Naive thymus-derived CD8-positive, alpha-beta T cell (primary cell): Measurements from ENCODE around the gene KRT6A. TPM values are rescaled to one million over a fixed set of nuclear protein-coding genes. Genes with fewer than 3 reads are reported as not detected.
A peak's percentile ranks its signal among the peaks of the same experiment; 100 is the strongest.
"Not testable (repeated sequence)": the region's sequence is repeated elsewhere in the genome, so short reads cannot be mapped to it uniquely, and the experiment has no call there.

Experiments used
- ATAC-seq, 2 donors: fragments of 150-1000 bp; cut with Tn5 transposase in 1 of 2; sonication (Bioruptor Pico), chemical (Tn5 transposase) in 1 of 2; 1 replicate in 1 of 2; 2 replicates in 1 of 2; pipeline ENCODE4 v1.10.0; 2021; ENCODE audit warnings: mild to moderate bottlenecking in 2 of 2, moderate library complexity in 2 of 2
- POLR2A ChIA-PET: fragments of 350-600 bp; sonication (Branson Sonifier 250); formaldehyde crosslinking; loops from one replicate; lab custom pipeline; 2021; ENCODE audit warnings: antibody characterized with exemption; lab: Charles Lee
- DNase-seq, 10 donors: peaks; one replicate each; pipeline versions ENCODE4 v3.0.0 to v3.0.0-alpha.2; 2020 to 2022
- H3K27ac Mint-ChIP-seq, 10 donors: one replicate each; pipeline ENCODE4 v1.8.0; 2020 to 2022; ENCODE audit warnings: mild to moderate bottlenecking in 10 of 10, mixed read lengths in 10 of 10, moderate library complexity in 4 of 10, inconsistent platforms in 1 of 10
- H3K27me3 Mint-ChIP-seq, 5 donors: one replicate each; pipeline ENCODE4 v1.8.0; 2021 to 2022; ENCODE audit warnings: mixed read lengths in 5 of 5
- H3K36me3 Mint-ChIP-seq, 3 donors: one replicate each; pipeline ENCODE4 v1.8.0; 2020 to 2022; ENCODE audit warnings: mixed read lengths in 3 of 3, mild to moderate bottlenecking in 2 of 3, inconsistent platforms in 1 of 3
- H3K4me1 Mint-ChIP-seq, 4 donors: one replicate each; pipeline ENCODE4 v1.8.0; 2021 to 2022; ENCODE audit warnings: mixed read lengths in 4 of 4
- H3K4me3 Mint-ChIP-seq, 10 donors: one replicate each; pipeline ENCODE4 v1.8.0; 2020 to 2022; ENCODE audit warnings: mild to moderate bottlenecking in 10 of 10, mixed read lengths in 10 of 10, moderate library complexity in 6 of 10, inconsistent platforms in 1 of 10
- H3K9me3 Mint-ChIP-seq, 9 donors: one replicate each; pipeline ENCODE4 v1.8.0; 2020 to 2022; ENCODE audit warnings: mixed read lengths in 9 of 9, mild to moderate bottlenecking in 3 of 9, inconsistent platforms in 1 of 9, moderate library complexity in 1 of 9
- polyA plus RNA-seq, 3 donors: library from polyadenylated mRNA; unstranded; fragments of 300-500 nt; fragmentation: Illumina TruSeq; gene quantifications; one replicate each; pipeline ENCODE4 v1.2.3, GENCODE V29; 2021
- total RNA-seq, 8 experiments: library from RNA in 2 of 8; stranded (reverse) in 2 of 8; gene quantifications; one replicate each; pipeline ENCODE4 v1.2.3 and lab custom pipeline; 2021 to 2026

The KRT6A gene
- total and polyA plus RNA-seq, 5 experiments from 2014 or later, result not detected

DNA sequence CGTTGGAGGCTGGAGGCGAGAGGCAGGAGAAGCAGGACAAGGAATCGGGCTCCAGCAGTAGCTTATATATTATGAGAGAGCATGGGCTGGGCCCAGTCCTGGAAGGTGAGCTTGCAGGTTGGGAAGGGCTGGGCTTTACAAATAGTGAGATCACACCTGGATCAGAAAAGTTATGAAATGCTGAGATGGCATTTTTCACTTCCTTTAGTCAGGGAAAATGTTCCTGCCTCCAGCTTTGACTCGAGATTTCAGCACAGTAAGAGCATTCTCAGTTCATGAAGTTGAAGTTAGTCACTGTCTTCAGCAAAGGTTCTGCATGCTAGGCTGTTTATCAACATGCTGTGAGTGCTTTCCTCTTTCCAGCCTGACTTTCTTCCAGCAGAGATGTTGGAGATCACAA, 19.3 kb downstream of the KRT6A start, which contains the start of gene KRT6C:
TSS of gene KRT6C (minus strand) at position 38 of the 400 bp plus-strand sequence. CDS start 68 bp downstream, outside the sequence.
- peaks cover 0 to 3% (median 0%) of the 10 kb centered on the region in 9 donors for H3K9me3 Mint-ChIP-seq
- ATAC-seq (no peak), DNase-seq (no peak)
- peaks cover 1 to 14% (median 10%) of the 10 kb centered on the region in 5 donors for H3K27me3 Mint-ChIP-seq
- H3K4me1 Mint-ChIP-seq, result no peaks in the 10 kb centered on the region
- peak within 1 kb of the TSS in 1 of 10 donors; percentile 58 for H3K27ac Mint-ChIP-seq
- no peaks in the 10 kb centered on the region for H3K36me3 Mint-ChIP-seq
- no peak within 1 kb of the TSS for H3K4me3 Mint-ChIP-seq
- POLR2A ChIA-PET, result no interaction called here

DNA sequence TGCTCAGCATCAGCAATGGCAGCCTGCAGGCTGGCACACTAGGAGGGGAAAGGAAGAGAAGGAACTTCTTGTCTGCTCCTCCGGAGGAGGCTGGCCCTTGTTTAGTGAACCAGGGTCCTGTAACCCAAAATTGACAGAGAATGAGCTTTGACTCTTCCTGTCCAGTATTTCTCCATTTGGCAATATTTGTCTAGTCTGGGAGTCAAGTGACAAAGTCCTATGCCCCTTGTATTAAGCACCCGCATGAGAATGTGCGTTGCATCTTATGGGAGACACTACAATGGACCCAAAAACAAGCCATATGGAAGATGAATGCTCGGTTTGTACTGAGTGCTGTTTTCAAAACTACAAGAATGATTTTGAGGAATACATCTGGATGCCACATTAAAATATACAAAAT, 23.2 kb downstream of the KRT6A start:
- Mint-ChIP-seq H3K9me3 (no peaks in the 10 kb centered on the region), H3K4me3 (no peak overlapping the region), H3K27me3 (peaks cover 4 to 26% (median 15%) of the 10 kb centered on the region in 5 donors), H3K36me3 (no peaks in the 10 kb centered on the region), H3K4me1 (no peaks in the 10 kb centered on the region), H3K27ac (no peak overlapping the region)
- ATAC-seq (no peak), DNase-seq (no peak)
- POLR2A ChIA-PET, result no interaction called here

DNA sequence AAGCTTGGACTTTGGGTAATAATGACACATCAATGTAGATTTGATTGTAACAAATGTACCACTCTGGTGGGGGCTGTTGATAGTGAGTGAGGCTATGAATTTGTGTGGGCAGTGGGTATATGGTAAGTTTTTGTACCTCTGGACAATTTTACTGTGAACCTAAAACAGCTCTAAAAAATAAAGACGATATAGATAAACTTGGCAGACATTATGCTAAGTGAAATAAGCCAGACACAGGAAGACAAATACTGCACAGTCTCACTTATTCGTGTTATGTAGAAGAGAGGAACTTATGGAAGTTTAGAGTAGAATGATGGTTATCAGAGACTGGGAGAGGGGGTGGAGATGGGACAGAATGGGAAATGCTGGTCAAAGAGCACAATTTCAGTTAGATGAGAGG, 28.2 kb downstream of the KRT6A start:
- peaks cover 10 to 42% (median 15%) of the 10 kb centered on the region in 5 donors for H3K27me3 Mint-ChIP-seq
- POLR2A ChIA-PET, result no interaction called here
- no peaks in the 10 kb centered on the region for H3K9me3 Mint-ChIP-seq
- ATAC-seq, result no peak
- no peaks in the 10 kb centered on the region for H3K36me3 Mint-ChIP-seq
- no peak overlapping the region for H3K27ac Mint-ChIP-seq
- no peak for DNase-seq
- H3K4me3 Mint-ChIP-seq, result no peak overlapping the region
- no peaks in the 10 kb centered on the region for H3K4me1 Mint-ChIP-seq

DNA sequence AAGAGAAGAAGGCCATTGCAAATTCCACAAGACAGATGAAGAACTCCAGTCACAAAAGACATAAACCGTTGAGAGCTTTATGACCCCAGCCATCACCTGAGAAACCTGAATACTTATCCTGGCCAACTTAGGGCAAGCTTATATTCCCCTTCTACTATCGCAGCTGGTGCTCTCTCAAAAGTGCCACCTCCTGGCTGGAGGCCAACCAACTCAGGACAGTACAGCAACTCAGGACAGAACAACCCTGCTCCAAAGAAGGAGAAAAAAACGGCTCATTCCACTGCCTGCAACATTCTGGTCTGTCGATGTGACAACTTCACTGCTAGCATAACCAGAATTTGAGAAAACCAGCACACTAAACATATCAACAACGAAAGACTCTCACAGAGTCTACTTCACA, 31.4 kb downstream of the KRT6A start:
- H3K27me3 Mint-ChIP-seq, result peaks cover 7 to 26% (median 9%) of the 10 kb centered on the region in 5 donors
- H3K36me3 Mint-ChIP-seq, result no peaks in the 10 kb centered on the region
- no peak overlapping the region for H3K27ac Mint-ChIP-seq
- ATAC-seq, result no peak
- H3K9me3 Mint-ChIP-seq, result no peaks in the 10 kb centered on the region
- H3K4me1 Mint-ChIP-seq, result no peaks in the 10 kb centered on the region
- POLR2A ChIA-PET, result no interaction called here
- DNase-seq, result no peak
- no peak overlapping the region for H3K4me3 Mint-ChIP-seq

DNA sequence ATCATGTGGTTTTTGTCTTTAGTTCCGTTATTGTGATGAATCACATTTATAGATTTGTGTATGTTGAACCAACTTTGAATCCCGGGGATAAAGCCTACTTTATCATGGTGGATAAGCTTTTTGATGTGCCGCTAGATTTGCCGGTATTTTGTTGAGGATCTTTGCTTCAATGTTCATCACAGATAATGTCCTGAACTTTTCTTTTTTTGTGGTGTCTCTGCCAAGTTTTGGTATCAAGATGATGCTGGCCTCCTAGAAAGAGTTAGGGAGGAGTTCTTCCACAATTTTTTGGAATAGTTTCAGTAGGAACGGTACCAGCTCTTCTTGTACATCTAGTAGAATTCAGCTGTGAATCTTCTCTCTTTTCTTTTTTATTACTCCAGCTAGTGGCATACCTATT, 34.2 kb downstream of the KRT6A start:
- Mint-ChIP-seq H3K27ac (no peak overlapping the region), H3K4me1 (peaks cover 2 to 9% (median 6%) of the 10 kb centered on the region in 4 donors), H3K36me3 (no peaks in the 10 kb centered on the region), H3K9me3 (no peaks in the 10 kb centered on the region), H3K27me3 (peaks cover 7 to 24% (median 9%) of the 10 kb centered on the region in 5 donors), H3K4me3 (no peak overlapping the region)
- ATAC-seq, result no peak
- no peak for DNase-seq
- POLR2A ChIA-PET, result no interaction called here

DNA sequence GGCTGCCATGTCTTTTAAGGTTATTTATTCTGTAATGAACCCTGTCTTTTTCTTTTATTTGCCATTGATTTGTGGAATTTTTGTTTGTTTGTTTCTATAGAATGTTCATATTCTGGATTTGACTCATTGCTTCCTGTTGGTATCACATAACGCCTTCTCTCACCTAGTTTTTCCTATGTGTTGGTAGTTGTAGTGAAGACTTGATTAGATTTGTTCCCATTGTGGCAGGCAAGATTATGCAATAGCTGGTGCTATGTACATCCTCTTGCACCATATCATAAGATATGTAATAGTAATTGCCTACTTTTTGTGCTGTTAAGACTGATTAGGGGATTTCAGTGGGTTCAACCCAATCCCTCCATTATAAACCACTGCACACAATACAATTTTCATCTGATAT, 37.2 kb downstream of the KRT6A start:
- POLR2A ChIA-PET, result no interaction called here
- Mint-ChIP-seq H3K9me3 (no peaks in the 10 kb centered on the region), H3K4me1 (peaks cover 2 to 9% (median 6%) of the 10 kb centered on the region in 4 donors), H3K36me3 (no peaks in the 10 kb centered on the region), H3K4me3 (no peak overlapping the region), H3K27ac (no peak overlapping the region), H3K27me3 (peaks cover 3 to 13% (median 7%) of the 10 kb centered on the region in 5 donors)
- ATAC-seq, result no peak
- no peak for DNase-seq

DNA sequence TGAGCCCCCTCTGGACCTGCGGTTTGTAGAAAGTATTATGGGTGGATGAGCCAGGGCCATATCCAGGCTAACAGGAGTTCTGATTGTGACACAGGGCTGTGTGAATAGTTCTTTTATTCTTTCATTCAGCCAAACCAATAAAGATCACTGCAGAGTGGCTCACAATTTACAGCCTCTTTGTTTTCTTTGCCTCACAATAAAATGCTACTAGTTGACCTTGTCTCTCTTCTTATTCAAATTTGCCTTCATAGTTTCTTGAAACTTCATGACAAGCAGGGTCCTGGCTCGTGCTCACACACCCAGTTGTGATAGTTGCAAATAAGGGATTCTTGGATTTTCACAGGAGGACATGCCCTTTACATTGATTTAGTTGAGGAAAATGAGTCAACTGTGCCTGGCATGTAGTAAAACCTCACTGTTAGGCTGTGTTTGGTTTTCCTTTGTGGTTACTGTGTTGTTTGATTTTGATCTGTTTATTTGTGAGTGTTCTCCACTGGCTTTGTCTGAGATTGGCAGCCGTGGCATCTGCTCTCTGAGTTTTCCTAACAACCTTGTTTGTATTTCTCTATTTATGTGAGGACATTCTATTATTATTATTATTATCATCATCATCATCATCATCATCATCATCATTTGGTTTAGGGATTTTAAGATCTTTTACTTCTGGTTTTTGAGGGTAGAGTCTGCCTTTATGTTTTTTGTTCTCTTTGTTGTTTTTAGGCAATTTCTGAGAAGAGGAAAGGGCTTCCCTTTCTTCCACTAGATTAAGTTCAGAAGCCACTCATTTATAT, 38.5 kb downstream of the KRT6A start:
- Mint-ChIP-seq H3K4me3 (no peak overlapping the region), H3K27ac (peak overlapping the region in 1 of 10 donors; percentile 3), H3K4me1 (peaks cover 2 to 9% (median 6%) of the 10 kb centered on the region in 4 donors), H3K36me3 (no peaks in the 10 kb centered on the region), H3K27me3 (peaks cover 3 to 12% (median 9%) of the 10 kb centered on the region in 5 donors), H3K9me3 (no peaks in the 10 kb centered on the region)
- POLR2A ChIA-PET, result no interaction called here
- no peak for ATAC-seq
- DNase-seq, result no peak

DNA sequence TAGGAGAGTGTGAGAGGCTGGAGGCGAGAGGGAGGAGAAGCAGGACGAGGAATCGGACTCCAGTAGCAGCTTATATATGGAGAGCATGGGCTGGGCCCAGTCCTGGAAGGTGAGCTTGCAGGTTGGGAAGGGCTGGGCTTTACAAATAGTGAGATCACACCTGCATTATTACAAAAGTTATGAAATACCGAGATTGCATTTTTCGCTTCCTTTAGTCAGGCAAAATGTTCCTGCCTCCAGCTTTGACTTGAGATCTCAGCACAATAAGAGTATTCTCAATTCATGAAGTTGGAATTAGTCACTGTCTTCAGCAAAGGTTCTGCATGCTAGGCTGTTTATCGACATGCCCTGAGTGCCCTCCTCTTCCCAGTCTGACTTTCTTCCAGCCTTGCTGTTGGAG, 41.0 kb downstream of the KRT6A start, which contains the start of gene KRT6B:
TSS of gene KRT6B (minus strand) at position 46 of the 400 bp plus-strand sequence. CDS start 68 bp downstream, outside the sequence.
- H3K4me1 Mint-ChIP-seq, result peaks cover 2 to 9% (median 7%) of the 10 kb centered on the region in 4 donors
- ATAC-seq, result no peak
- no peaks in the 10 kb centered on the region for H3K36me3 Mint-ChIP-seq
- no peak within 1 kb of the TSS for H3K27ac Mint-ChIP-seq
- H3K4me3 Mint-ChIP-seq, result no peak within 1 kb of the TSS
- POLR2A ChIA-PET, result no interaction called here
- peaks cover 0 to 18% (median 5%) of the 10 kb centered on the region in 5 donors for H3K27me3 Mint-ChIP-seq
- DNase-seq, result no peak
- no peaks in the 10 kb centered on the region for H3K9me3 Mint-ChIP-seq

DNA sequence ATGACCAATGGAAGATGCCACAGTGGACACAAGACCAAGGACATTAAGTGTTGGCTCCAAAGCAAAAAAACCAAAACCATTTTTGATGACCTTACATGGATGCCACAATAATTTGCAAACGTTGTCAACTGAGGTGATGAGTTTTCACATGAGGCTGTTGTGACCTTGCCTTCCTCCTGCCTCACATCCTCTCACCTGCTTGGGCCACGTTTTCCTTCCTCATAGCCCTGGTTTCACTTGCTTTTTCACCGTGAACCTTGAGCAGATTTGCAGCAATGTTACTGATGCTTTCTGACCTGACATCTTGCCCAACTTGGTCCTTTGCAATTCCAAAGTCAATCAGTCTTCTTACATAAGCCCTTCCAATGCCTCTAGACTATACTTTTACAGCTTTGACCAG, 44.8 kb downstream of the KRT6A start:
- Mint-ChIP-seq H3K36me3 (no peaks in the 10 kb centered on the region), H3K4me1 (peaks cover 0 to 6% (median 2%) of the 10 kb centered on the region in 4 donors), H3K9me3 (no peaks in the 10 kb centered on the region), H3K4me3 (no peak overlapping the region), H3K27ac (no peak overlapping the region), H3K27me3 (peaks cover 4 to 21% (median 17%) of the 10 kb centered on the region in 5 donors)
- ATAC-seq (no peak), DNase-seq (no peak)
- POLR2A ChIA-PET, result no interaction called here

DNA sequence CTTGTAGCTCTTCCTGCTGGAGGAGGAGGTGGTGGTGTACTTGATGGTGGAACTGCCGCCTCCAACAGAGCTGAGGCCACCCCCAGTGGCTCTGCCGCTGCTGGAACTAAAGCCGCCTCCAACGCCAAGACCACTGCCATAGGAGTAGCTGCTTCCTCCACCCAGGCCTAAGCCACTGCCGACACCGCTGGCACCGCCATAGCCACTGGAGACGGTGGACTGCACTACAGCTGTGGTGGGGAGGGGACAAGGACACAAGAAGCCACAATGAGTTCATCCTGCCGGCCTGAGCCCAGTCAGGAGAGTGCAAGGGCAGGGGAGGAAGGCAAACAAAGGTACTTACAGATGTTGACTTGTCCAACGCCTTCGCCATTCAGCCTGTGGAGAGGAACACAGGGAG, 45.9 kb downstream of the KRT6A start:
- H3K36me3 Mint-ChIP-seq, ATAC-seq, H3K9me3 Mint-ChIP-seq, H3K4me1 Mint-ChIP-seq, H3K27ac Mint-ChIP-seq, H3K4me3 Mint-ChIP-seq, POLR2A ChIA-PET, DNase-seq: not testable (repeated sequence)
- H3K27me3 Mint-ChIP-seq, result peaks cover 9 to 28% (median 23%) of the 10 kb centered on the region in 5 donors

DNA sequence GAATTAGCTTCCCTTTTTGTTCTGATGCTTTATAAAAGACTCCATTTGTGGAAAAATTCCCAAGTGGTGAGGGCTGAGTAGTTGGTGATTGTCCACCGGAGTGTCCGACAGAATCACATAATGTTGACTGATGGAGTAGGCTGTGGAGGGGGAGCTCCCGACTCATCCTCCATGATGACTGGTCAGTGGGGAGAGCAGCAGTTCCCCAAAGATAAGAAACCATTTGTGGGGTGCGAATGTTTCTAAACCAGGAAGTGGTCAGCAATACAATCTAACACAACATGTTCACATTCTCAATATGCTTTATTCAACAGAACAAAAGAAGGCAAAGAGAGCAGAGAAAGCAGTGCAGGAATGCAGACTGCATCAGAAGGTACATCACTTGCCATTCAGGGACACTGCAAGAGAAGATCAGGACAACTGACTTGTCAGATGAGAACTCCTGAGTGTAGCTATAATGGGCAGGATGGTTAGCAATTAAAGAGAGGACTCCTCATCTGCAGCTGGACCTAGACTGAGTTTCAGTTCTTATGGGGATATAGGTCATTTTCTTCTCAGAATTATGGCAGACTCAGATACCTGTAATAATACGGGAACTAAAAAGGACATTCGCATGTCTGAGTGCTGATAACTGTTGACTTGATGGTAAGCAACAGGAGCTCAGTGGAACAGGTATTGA, 46.6 kb downstream of the KRT6A start:
- no peak overlapping the region for H3K27ac Mint-ChIP-seq
- H3K4me3 Mint-ChIP-seq, result no peak overlapping the region
- no peak for ATAC-seq
- DNase-seq, result no peak
- H3K36me3 Mint-ChIP-seq, result no peaks in the 10 kb centered on the region
- peaks cover 11 to 35% (median 29%) of the 10 kb centered on the region in 5 donors for H3K27me3 Mint-ChIP-seq
- POLR2A ChIA-PET, result no interaction called here
- H3K9me3 Mint-ChIP-seq, result no peaks in the 10 kb centered on the region
- H3K4me1 Mint-ChIP-seq, result peaks cover 0 to 6% (median 2%) of the 10 kb centered on the region in 4 donors

DNA sequence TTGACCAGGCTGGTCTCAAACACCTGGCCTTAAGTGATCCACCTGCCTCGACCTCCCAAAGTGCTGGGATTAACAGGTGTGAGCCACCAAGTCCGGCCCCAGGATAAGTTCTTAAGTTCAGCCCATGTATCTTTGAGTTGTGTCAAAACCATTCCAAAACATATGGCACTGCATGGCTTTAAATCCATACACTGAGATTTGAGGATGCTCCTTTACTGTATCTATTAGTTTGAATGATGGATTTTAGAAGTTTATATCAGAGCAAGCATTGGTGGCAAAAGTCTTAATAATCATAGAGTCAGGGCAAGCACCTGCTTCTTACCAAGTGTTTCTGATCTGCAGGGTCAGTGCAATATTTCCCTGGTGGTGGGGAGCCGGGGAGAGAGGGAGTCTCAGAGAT, 47.2 kb downstream of the KRT6A start:
- Mint-ChIP-seq H3K4me1 (peaks cover 0 to 6% (median 2%) of the 10 kb centered on the region in 4 donors), H3K9me3 (no peaks in the 10 kb centered on the region), H3K27me3 (peaks cover 11 to 41% (median 31%) of the 10 kb centered on the region in 5 donors), H3K27ac (no peak overlapping the region), H3K36me3 (no peaks in the 10 kb centered on the region), H3K4me3 (no peak overlapping the region)
- ATAC-seq (no peak), DNase-seq (no peak)
- POLR2A ChIA-PET, result no interaction called here
